KMS-11 (cell line): Measurements from ENCODE around the gene CIAO2B.

Source experiments
- H2AFZ ChIP-seq: fragments of 200-600 bp; sonication (generic); 2 replicates; pipeline ENCODE4 v1.6.1; 2016; ENCODE audit warnings: antibody characterized with exemption, mixed run types, low read depth
- H3K27ac ChIP-seq: fragments of 200-600 bp; sonication (generic); 2 replicates; pipeline ENCODE4 v1.6.1; 2016; ENCODE audit warnings: mild to moderate bottlenecking, mixed run types
- H3K27me3 ChIP-seq: fragments of 200-600 bp; sonication (generic); 2 replicates; pipeline ENCODE4 v1.6.1; 2017; ENCODE audit warnings: mild to moderate bottlenecking, low read depth, mixed run types, moderate library complexity; ENCODE audit not compliant: insufficient read depth
- H3K36me3 ChIP-seq: fragments of 200-600 bp; sonication (generic); 2 replicates; pipeline ENCODE4 v1.6.1; 2017; ENCODE audit warnings: mild to moderate bottlenecking, mixed run types; ENCODE audit not compliant: insufficient read depth
- H3K4me1 ChIP-seq: fragments of 200-600 bp; sonication (generic); 2 replicates; pipeline ENCODE4 v1.6.1; 2016; ENCODE audit warnings: mild to moderate bottlenecking, low read depth, mixed run types; ENCODE audit not compliant: poor library complexity, severe bottlenecking
- H3K4me2 ChIP-seq: fragments of 200-600 bp; sonication (generic); 2 replicates; pipeline ENCODE4 v1.7.0; 2016; ENCODE audit warnings: mild to moderate bottlenecking, mixed run types
- H3K4me3 ChIP-seq: fragments of 200-600 bp; sonication (generic); IDR thresholded peaks from 2 replicates; pipeline ENCODE4 v1.6.1; 2017; ENCODE audit warnings: low read depth, low read length, mixed read lengths; ENCODE audit not compliant: insufficient read depth
- H3K79me2 ChIP-seq: fragments of 200-600 bp; sonication (generic); 2 replicates; pipeline ENCODE4 v1.6.1; 2016; ENCODE audit warnings: low read depth, mixed run types; ENCODE audit not compliant: insufficient read depth
- H3K9ac ChIP-seq: fragments of 200-600 bp; sonication (generic); 2 replicates; pipeline ENCODE4 v1.6.1; 2016; ENCODE audit warnings: mild to moderate bottlenecking, mixed run types
- H4K20me1 ChIP-seq: fragments of 200-600 bp; sonication (generic); 2 replicates; pipeline ENCODE4 v1.6.1; 2016; ENCODE audit warnings: mild to moderate bottlenecking, mixed run types; ENCODE audit not compliant: insufficient read depth
- TF ChIP-seq, protein P1 (sequence below): fragments of 200-600 bp; sonication (generic); conservative IDR thresholded peaks from 2 replicates; pipeline ENCODE4 v1.6.1; 2017; ENCODE audit warnings: low read depth, mild to moderate bottlenecking, antibody characterized with exemption, low read length, moderate library complexity, mixed read lengths

Gene CIAO2B

DNA sequence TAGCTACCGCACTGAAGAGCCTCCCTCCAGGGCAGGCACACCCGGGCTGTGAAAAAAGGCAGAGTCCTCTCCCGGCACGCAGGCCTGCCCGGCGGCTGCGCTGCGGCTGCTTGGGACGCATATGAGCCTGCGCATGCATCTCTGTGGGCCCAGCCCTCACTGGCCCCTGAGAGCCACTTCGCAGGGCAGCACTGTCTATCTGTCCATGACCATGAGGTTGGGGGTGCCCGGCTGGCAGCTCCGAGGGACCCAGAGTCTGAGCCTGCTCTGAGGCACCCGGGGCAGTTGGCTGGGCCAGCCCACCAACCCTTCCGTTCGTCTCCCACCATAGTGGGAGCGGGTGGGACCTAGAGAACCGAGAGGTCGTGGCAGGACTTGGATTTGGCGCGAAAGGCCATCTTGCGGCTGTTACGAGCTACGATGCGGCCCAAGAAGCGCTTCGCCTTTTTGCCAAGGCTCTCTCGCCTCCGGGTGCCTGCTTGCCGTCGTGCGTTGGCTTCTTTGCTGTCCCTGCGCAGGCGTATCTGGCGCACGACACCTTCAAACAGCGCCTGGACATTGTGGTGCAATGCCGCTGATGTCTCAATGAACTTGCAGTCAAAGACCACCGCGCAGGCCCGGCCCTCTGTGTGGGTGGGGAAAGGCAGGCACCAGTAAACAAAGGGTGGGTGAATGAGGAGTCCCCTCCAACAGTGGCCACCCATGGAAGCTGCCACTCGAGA, 12.3 kb downstream of the CIAO2B start:
- H4K20me1 ChIP-seq = no peaks in the 10 kb centered on the region
- H3K4me1 ChIP-seq = peaks cover 15% of the 10 kb centered on the region
- no peak overlapping the region for H3K4me3 ChIP-seq
- no peaks in the 10 kb centered on the region for H3K79me2 ChIP-seq
- no peak overlapping the region for H3K4me2 ChIP-seq
- no peak overlapping the region for H3K9ac ChIP-seq
- H3K36me3 ChIP-seq = no peaks in the 10 kb centered on the region
- no peak overlapping the region for H2AFZ ChIP-seq
- no peak overlapping the region for H3K27ac ChIP-seq
- peaks cover 12% of the 10 kb centered on the region; the same call in 1 of the 2 replicates for H3K27me3 ChIP-seq
- TF ChIP-seq, protein P1, sequence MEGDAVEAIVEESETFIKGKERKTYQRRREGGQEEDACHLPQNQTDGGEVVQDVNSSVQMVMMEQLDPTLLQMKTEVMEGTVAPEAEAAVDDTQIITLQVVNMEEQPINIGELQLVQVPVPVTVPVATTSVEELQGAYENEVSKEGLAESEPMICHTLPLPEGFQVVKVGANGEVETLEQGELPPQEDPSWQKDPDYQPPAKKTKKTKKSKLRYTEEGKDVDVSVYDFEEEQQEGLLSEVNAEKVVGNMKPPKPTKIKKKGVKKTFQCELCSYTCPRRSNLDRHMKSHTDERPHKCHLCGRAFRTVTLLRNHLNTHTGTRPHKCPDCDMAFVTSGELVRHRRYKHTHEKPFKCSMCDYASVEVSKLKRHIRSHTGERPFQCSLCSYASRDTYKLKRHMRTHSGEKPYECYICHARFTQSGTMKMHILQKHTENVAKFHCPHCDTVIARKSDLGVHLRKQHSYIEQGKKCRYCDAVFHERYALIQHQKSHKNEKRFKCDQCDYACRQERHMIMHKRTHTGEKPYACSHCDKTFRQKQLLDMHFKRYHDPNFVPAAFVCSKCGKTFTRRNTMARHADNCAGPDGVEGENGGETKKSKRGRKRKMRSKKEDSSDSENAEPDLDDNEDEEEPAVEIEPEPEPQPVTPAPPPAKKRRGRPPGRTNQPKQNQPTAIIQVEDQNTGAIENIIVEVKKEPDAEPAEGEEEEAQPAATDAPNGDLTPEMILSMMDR = no peak

DNA sequence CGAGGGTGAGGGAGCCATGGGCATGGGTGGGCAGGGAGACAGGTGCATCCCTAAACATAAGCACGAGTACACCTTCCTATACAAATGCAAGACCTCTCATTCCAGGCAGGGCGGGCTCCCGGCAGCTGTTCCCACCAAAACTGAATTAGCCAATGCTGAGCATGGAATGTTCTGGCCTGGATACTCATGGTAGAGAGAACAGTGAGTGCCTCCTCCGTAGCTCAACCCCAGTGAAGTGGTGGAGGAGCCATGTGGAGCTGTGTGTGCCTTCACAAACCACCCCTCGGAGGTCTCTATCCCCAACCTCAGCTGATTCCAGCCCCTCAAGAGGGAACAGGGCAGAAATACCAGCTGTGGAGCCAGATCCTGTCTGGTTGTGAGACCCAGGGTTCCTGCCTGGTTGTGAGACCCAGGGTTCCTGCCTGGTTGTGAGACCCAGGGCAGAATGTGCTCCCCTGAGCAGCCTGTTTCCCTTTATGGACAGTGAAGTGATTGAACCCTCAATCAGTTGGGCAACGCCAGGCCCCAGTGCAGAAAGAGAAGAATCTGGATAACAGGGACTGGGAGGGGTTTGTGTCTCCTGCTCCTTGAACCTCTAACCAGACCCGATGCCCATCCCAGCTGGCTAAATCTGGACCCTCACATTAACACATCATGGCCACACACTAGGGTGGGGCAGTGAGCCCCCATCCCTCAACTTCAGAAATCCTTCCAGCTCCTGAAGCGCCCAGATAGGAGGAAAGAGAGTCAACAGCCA, 13.1 kb downstream of the CIAO2B start:
- no peak overlapping the region for H3K27ac ChIP-seq
- no peaks in the 10 kb centered on the region for H3K36me3 ChIP-seq
- no peak overlapping the region for H3K4me3 ChIP-seq
- no peaks in the 10 kb centered on the region for H4K20me1 ChIP-seq
- no peak overlapping the region for H3K9ac ChIP-seq
- TF ChIP-seq, protein P1 = no peak
- peaks cover 7% of the 10 kb centered on the region for H3K4me1 ChIP-seq
- no peak overlapping the region for H2AFZ ChIP-seq
- no peaks in the 10 kb centered on the region for H3K79me2 ChIP-seq
- H3K27me3 ChIP-seq = peaks cover 12% of the 10 kb centered on the region; the same call in 1 of the 2 replicates
- H3K4me2 ChIP-seq = no peak overlapping the region

DNA sequence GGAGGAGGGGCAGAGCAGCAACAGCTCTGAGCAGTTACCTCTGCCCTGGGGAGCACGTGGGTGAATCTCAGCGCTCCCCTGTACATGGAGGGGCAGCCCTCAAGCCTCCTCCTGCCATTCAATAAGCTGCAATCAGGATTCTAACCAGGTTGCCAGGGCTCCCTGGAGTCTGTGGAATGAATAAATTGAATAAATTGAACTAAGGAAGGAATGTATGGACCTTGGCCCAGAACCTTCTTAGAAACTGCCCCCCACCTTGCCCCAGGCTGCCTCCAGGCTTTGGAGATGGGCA, 14.0 kb downstream of the CIAO2B start:
- no peak overlapping the region for H2AFZ ChIP-seq
- TF ChIP-seq, protein P1 = no peak
- no peak overlapping the region for H3K4me3 ChIP-seq
- H3K4me1 ChIP-seq = no peaks in the 10 kb centered on the region
- no peaks in the 10 kb centered on the region for H4K20me1 ChIP-seq
- H3K4me2 ChIP-seq = no peak overlapping the region
- H3K36me3 ChIP-seq = no peaks in the 10 kb centered on the region
- H3K27ac ChIP-seq = no peak overlapping the region
- peaks cover 12% of the 10 kb centered on the region; the same call in 1 of the 2 replicates for H3K27me3 ChIP-seq
- no peak overlapping the region for H3K9ac ChIP-seq
- H3K79me2 ChIP-seq = no peaks in the 10 kb centered on the region

DNA sequence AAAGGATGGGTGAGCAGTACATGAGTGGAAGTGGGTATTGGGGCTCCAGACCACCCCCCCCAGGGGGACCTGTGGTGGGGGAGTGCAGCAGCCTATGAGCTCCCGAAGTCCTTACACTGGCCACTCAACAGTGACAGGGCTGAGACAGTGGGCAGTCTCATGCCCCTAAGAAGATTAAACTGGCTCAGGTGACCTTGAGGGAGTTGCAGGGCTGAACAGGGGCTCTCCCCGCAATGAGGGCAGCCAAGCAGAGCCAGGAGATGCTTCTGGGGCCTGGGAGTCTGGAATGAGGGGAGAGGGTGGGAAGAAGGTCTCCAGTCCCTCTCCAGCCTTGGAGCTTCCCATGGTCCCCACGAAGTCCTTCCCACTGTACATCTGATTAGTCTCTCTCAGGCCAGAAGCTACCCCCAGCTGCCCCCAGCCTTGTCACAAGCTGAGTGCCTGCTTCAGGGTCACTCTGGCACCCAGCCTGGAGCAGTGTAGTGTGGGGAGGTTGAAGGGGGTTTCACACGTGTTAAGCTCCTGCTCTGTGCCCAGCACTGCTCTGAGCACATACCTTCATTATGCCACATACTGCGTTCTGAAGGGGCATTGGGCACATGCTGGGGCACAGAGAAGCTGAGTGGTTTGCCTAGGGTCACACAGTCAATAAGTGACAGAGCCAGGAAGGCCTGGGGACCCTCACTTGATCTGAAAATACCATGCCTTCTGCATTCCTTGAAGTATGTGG, 14.5 kb downstream of the CIAO2B start:
- TF ChIP-seq, protein P1 = no peak
- Histone ChIP-seq H3K4me1 (no peaks in the 10 kb centered on the region), H3K4me2 (no peak overlapping the region)

More for the DNA sequence above, 14.5 kb downstream of the CIAO2B start:
- peaks cover 10% of the 10 kb centered on the region; the same call in 1 of the 2 replicates for H3K27me3 ChIP-seq
- no peak overlapping the region for H2AFZ ChIP-seq
- no peak overlapping the region for H3K9ac ChIP-seq
- no peak overlapping the region for H3K27ac ChIP-seq
- H4K20me1 ChIP-seq = no peaks in the 10 kb centered on the region
- H3K79me2 ChIP-seq = no peaks in the 10 kb centered on the region
- no peak overlapping the region for H3K4me3 ChIP-seq
- no peaks in the 10 kb centered on the region for H3K36me3 ChIP-seq
